WTC11 (cell line): Measurements from ENCODE around the gene MAST4.

Source experiments
- ATF1 ChIP-seq: sonication (generic); formaldehyde crosslinking; IDR thresholded peaks from 2 replicates; pipeline ENCODE4 v1.8.1; 2023; ENCODE audit warnings: mild to moderate bottlenecking, moderate library complexity, missing genetic modification reagents
- CTCF ChIP-seq: fragments of 200-600 bp; IDR thresholded peaks from 2 replicates; pipeline ENCODE4 v1.8.0; 2022; ENCODE audit warnings: antibody characterized with exemption
- E2F4 ChIP-seq: sonication (generic); formaldehyde crosslinking; IDR thresholded peaks from 2 replicates; pipeline ENCODE4 v1.8.1; 2022; ENCODE audit warnings: low read depth, mild to moderate bottlenecking, moderate library complexity, missing genetic modification reagents, borderline replicate concordance
- E2F5 ChIP-seq: sonication (generic); formaldehyde crosslinking; IDR thresholded peaks from 2 replicates; pipeline ENCODE4 v1.8.1; 2022; ENCODE audit warnings: mild to moderate bottlenecking, moderate library complexity, missing genetic modification reagents
- HMGA2 ChIP-seq: fragments of 250-450 bp; sonication (Bioruptor Pico); IDR thresholded peaks from 2 replicates; pipeline ENCODE4 v1.4.0; 2021; ENCODE audit warnings: mild to moderate bottlenecking, moderate library complexity
- IRF1 ChIP-seq: sonication (generic); formaldehyde crosslinking; IDR thresholded peaks from 2 replicates; pipeline ENCODE4 v1.8.0; 2023; ENCODE audit warnings: missing genetic modification reagents
- MAX ChIP-seq: sonication (generic); formaldehyde crosslinking; IDR thresholded peaks from 2 replicates; pipeline ENCODE4 v1.8.0; 2022; ENCODE audit warnings: mild to moderate bottlenecking, missing genetic modification reagents
- NFE2L1 ChIP-seq: sonication (generic); formaldehyde crosslinking; IDR thresholded peaks from 2 replicates; pipeline ENCODE4 v1.8.1; 2023; ENCODE audit warnings: missing genetic modification reagents
- NFYB ChIP-seq: sonication (generic); formaldehyde crosslinking; conservative IDR thresholded peaks from 2 replicates; pipeline ENCODE4 v1.8.0; 2022; ENCODE audit warnings: low read depth, missing genetic modification reagents
- PREB ChIP-seq: sonication (generic); formaldehyde crosslinking; IDR thresholded peaks from 2 replicates; pipeline ENCODE4 v1.8.1; 2022; ENCODE audit warnings: mild to moderate bottlenecking, missing genetic modification reagents, moderate library complexity, borderline replicate concordance
- SP1 ChIP-seq: sonication (generic); formaldehyde crosslinking; conservative IDR thresholded peaks from 2 replicates; pipeline ENCODE4 v1.8.1; 2022; ENCODE audit warnings: missing genetic modification reagents
- ZBTB21 ChIP-seq: sonication (generic); formaldehyde crosslinking; IDR thresholded peaks from 2 replicates; pipeline ENCODE4 v1.8.1; 2023; ENCODE audit warnings: mild to moderate bottlenecking, missing genetic modification reagents, borderline replicate concordance
- ZBTB43 ChIP-seq: sonication (generic); formaldehyde crosslinking; IDR thresholded peaks from 2 replicates; pipeline ENCODE4 v1.8.1; 2023; ENCODE audit warnings: mild to moderate bottlenecking, missing genetic modification reagents
- ZNF512 ChIP-seq: sonication (generic); formaldehyde crosslinking; IDR thresholded peaks from 2 replicates; pipeline ENCODE4 v1.8.1; 2022; ENCODE audit warnings: missing genetic modification reagents, borderline replicate concordance

- TF ChIP-seq SP1 (CRISPR knock-in tag) (no peak), CTCF (no peak), E2F5 (CRISPR knock-in tag) (no peak), ZNF512 (no peak), HMGA2 (CRISPR knock-in tag) (no peak), MAX (CRISPR knock-in tag) (no peak), NFYB (CRISPR knock-in tag) (peak; percentile 51), PREB (CRISPR knock-in tag) (no peak), ZBTB21 (CRISPR knock-in tag) (no peak), NFE2L1 (CRISPR knock-in tag) (no peak), E2F4 (no peak), ZBTB43 (CRISPR knock-in tag) (no peak), ATF1 (CRISPR knock-in tag) (no peak), IRF1 (CRISPR knock-in tag) (no peak)
Measured at GRCh38 chr5:66840511-66841013, 244.4 kb downstream of the MAST4 start.
